Neuronal stem cell (in vitro differentiated cells): ENCODE measurements around the gene UQCRC1.

ENCODE experiments used
- DNase-seq: peaks from one replicate; pipeline ENCODE4 v3.0.0-alpha.2; 2013; ENCODE audit warnings: low spot score
- H2AFZ ChIP-seq: one replicate; pipeline ENCODE4 v1.6.1; 2013; ENCODE audit warnings: mild to moderate bottlenecking, low read length, inconsistent platforms
- H2AK5ac ChIP-seq: 2 replicates; pipeline ENCODE4 v1.6.1; 2013; ENCODE audit warnings: low read depth, mild to moderate bottlenecking, inconsistent platforms, low read length, moderate library complexity, mixed read lengths
- H2BK120ac ChIP-seq: 2 replicates; pipeline ENCODE4 v1.6.1; 2013; ENCODE audit warnings: low read depth, mild to moderate bottlenecking, inconsistent platforms, low read length, moderate library complexity, mixed read lengths
- H2BK12ac ChIP-seq: one replicate; pipeline ENCODE4 v1.6.1; 2013; ENCODE audit warnings: low read length, inconsistent platforms
- H2BK15ac ChIP-seq: 2 replicates; pipeline ENCODE4 v1.6.1; 2013; ENCODE audit warnings: mild to moderate bottlenecking, low read length, inconsistent platforms, mixed read lengths
- H2BK5ac ChIP-seq: one replicate; pipeline ENCODE4 v1.6.1; 2013; ENCODE audit warnings: inconsistent platforms, mild to moderate bottlenecking, low read length, moderate library complexity
- H3K14ac ChIP-seq: one replicate; pipeline ENCODE4 v1.6.1; 2013; ENCODE audit warnings: low read length, inconsistent platforms
- H3K18ac ChIP-seq: 2 replicates; pipeline ENCODE4 v1.6.1; 2013; ENCODE audit warnings: low read length, inconsistent platforms
- H3K23ac ChIP-seq: 2 replicates; pipeline ENCODE4 v1.6.1; 2013; ENCODE audit warnings: low read depth, mild to moderate bottlenecking, mixed read lengths, low read length, inconsistent platforms; ENCODE audit not compliant: poor library complexity
- H3K27ac ChIP-seq: replicated peaks from 3 replicates; pipeline ENCODE4 v1.5.1; 2013; ENCODE audit warnings: low read length, inconsistent platforms
- H3K27me3 ChIP-seq, 3 experiments: 2 replicates each; pipeline ENCODE4 v1.6.1; 2013; ENCODE audit warnings: low read length in 3 of 3, mild to moderate bottlenecking in 2 of 3, inconsistent platforms in 1 of 3, low read depth in 1 of 3, mixed read lengths in 1 of 3, moderate library complexity in 1 of 3; ENCODE audit not compliant: control insufficient read depth in 3 of 3, insufficient read depth in 3 of 3
- H3K36me3 ChIP-seq, 2 donors: replicated peaks in 1 of 2; 2 replicates each; pipeline ENCODE4 v1.6.1; 2013; ENCODE audit warnings: low read length in 2 of 2; ENCODE audit not compliant: control insufficient read depth in 2 of 2, insufficient read depth in 2 of 2
- H3K4ac ChIP-seq: 2 replicates; pipeline ENCODE4 v1.6.1; 2013; ENCODE audit warnings: inconsistent platforms, mild to moderate bottlenecking, low read length, moderate library complexity
- H3K4me1 ChIP-seq, 2 donors: 1 replicate in 1 of 2; 2 replicates in 1 of 2; pipeline ENCODE4 v1.6.1; 2013; ENCODE audit warnings: low read length in 2 of 2, low read depth in 1 of 2; ENCODE audit not compliant: control insufficient read depth in 2 of 2, insufficient read depth in 1 of 2
- H3K4me2 ChIP-seq: one replicate; pipeline ENCODE4 v1.6.1; 2013; ENCODE audit warnings: mild to moderate bottlenecking, low read length, inconsistent platforms; ENCODE audit not compliant: insufficient read depth, poor library complexity, severe bottlenecking
- H3K4me3 ChIP-seq, 2 donors: 2 replicates each; pipeline ENCODE4 v1.5.1; 2013; ENCODE audit warnings: low read length in 2 of 2, mild to moderate bottlenecking in 2 of 2, inconsistent platforms in 1 of 2, moderate library complexity in 1 of 2
- H3K79me1 ChIP-seq: one replicate; pipeline ENCODE4 v1.6.1; 2013; ENCODE audit warnings: low read depth, mild to moderate bottlenecking, inconsistent platforms, low read length, moderate library complexity
- H3K9ac ChIP-seq: one replicate; pipeline ENCODE4 v1.6.1; 2013; ENCODE audit warnings: mild to moderate bottlenecking, low read depth, low read length, inconsistent platforms; ENCODE audit not compliant: poor library complexity
- H3K9me3 ChIP-seq, 2 donors: replicated peaks in 1 of 2; 2 replicates each; pipeline versions ENCODE3 to v1.6.1; 2013; ENCODE audit warnings: low read length in 2 of 2, mild to moderate bottlenecking in 2 of 2, inconsistent platforms in 1 of 2, low read depth in 1 of 2, mixed read lengths in 1 of 2, moderate library complexity in 1 of 2; ENCODE audit not compliant: control insufficient read depth in 2 of 2, insufficient read depth in 1 of 2
- H4K8ac ChIP-seq: one replicate; pipeline ENCODE4 v1.6.1; 2013; ENCODE audit warnings: low read depth, mild to moderate bottlenecking, inconsistent platforms, low read length, moderate library complexity
- H4K91ac ChIP-seq: one replicate; pipeline ENCODE4 v1.6.1; 2013; ENCODE audit warnings: low read length, low read depth, mild to moderate bottlenecking, inconsistent platforms; ENCODE audit not compliant: poor library complexity
- WGBS, 2 donors: extraction: QIAGEN DNeasy Blood & Tissue Kit; methylation state at CpG; one replicate each; pipeline ENCODE4 v1.1.7; 2013; ENCODE audit warnings: missing lambda C conversion rate in 2 of 2, mixed read lengths in 1 of 2; ENCODE audit not compliant: insufficient read length in 2 of 2, insufficient replicate concordance in 1 of 2; ENCODE audit errors: extremely low coverage in 2 of 2; 5-methylcytosine and 5-hydroxymethylcytosine counted together

UQCRC1 gene

GRCh38 chr3:48614044-48614443 lies 4.6 kb upstream of the UQCRC1 start:
- H3K9ac ChIP-seq: no peak overlapping the region
- no CpG with 5 or more reads among the region's 3 CpGs for WGBS, 2 donors

DNA sequence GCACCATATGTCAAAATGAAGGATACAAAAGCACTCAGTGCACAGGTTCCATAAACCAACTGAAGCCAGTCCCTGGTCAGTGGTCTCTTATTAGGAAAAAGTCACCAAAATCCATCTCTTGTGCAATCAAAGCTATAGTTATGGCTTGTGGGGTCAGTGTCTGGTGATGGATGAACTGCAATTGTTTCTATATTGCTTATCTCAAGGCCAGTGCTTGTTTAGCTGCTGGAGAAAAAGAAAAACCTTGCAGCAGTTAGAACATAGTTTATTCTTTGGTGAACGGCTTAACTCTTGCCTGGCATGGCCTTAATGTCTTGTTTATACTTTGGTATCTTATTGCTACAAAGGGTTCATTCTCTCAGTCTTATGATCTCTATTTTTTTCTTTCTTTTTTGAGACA lies 2.9 kb upstream of the UQCRC1 start:
- H3K27ac ChIP-seq: no peak overlapping the region
- H4K91ac ChIP-seq: no peak overlapping the region
- no peak overlapping the region for H3K4me2 ChIP-seq
- DNase-seq: no peak
- peaks cover 0 to 5% of the 10 kb centered on the region in 2 donors for H3K4me1 ChIP-seq
- no peak overlapping the region for H3K18ac ChIP-seq
- no peak overlapping the region for H3K23ac ChIP-seq
- no peak overlapping the region for H2AFZ ChIP-seq
- WGBS, 2 donors: no CpG with 5 or more reads among the region's 1 CpG
- H3K27me3 ChIP-seq: no peaks in the 10 kb centered on the region
- H3K36me3 ChIP-seq: peaks cover 0 to 20% of the 10 kb centered on the region in 2 donors
- H3K4me3 ChIP-seq: no peak overlapping the region
- H3K79me1 ChIP-seq: peaks cover 9% of the 10 kb centered on the region
- H3K9ac ChIP-seq: no peak overlapping the region
- no peak overlapping the region for H2BK120ac ChIP-seq
- no peak overlapping the region for H2AK5ac ChIP-seq
- H2BK15ac ChIP-seq: no peak overlapping the region
- H3K4ac ChIP-seq: no peak overlapping the region
- no peak overlapping the region for H4K8ac ChIP-seq
- no peak overlapping the region for H2BK5ac ChIP-seq
- peaks cover 3 to 12% of the 10 kb centered on the region in 2 donors for H3K9me3 ChIP-seq
- no peak overlapping the region for H2BK12ac ChIP-seq
- H3K14ac ChIP-seq: no peak overlapping the region

More at GRCh38 chr3:48614044-48614443, 4.6 kb upstream of the UQCRC1 start:
- H2BK5ac ChIP-seq: no peak overlapping the region
- H3K18ac ChIP-seq: no peak overlapping the region
- H4K91ac ChIP-seq: no peak overlapping the region
- no peak overlapping the region for H3K4ac ChIP-seq
- H3K27me3 ChIP-seq: no peaks in the 10 kb centered on the region
- H2AFZ ChIP-seq: no peak overlapping the region
- no peak overlapping the region for H4K8ac ChIP-seq
- no peak overlapping the region for H3K27ac ChIP-seq
- no peak overlapping the region for H2BK15ac ChIP-seq
- no peak overlapping the region for H3K14ac ChIP-seq
- H3K9me3 ChIP-seq: peaks cover 8 to 28% of the 10 kb centered on the region in 2 donors
- no peak overlapping the region for H3K4me2 ChIP-seq
- H2AK5ac ChIP-seq: no peak overlapping the region
- no peaks in the 10 kb centered on the region for H3K4me1 ChIP-seq
- no peak overlapping the region for H3K23ac ChIP-seq
- H3K36me3 ChIP-seq: peaks cover 0 to 11% of the 10 kb centered on the region in 2 donors
- DNase-seq: no peak
- no peak overlapping the region for H2BK12ac ChIP-seq
- H3K4me3 ChIP-seq: no peak overlapping the region
- no peak overlapping the region for H2BK120ac ChIP-seq
- H3K79me1 ChIP-seq: peaks cover 6% of the 10 kb centered on the region

- no peak overlapping the region for H3K23ac ChIP-seq
- H2BK15ac ChIP-seq: no peak overlapping the region
- H2BK5ac ChIP-seq: no peak overlapping the region
- no peak overlapping the region for H3K9ac ChIP-seq
- no peak overlapping the region for H2BK12ac ChIP-seq
- no peak overlapping the region for H3K27ac ChIP-seq
- WGBS, 2 donors: no CpG with 5 or more reads among the region's 5 CpGs
- no peak overlapping the region for H2AK5ac ChIP-seq
- H3K4me1 ChIP-seq: peaks cover 0 to 5% of the 10 kb centered on the region in 2 donors
- no peak overlapping the region for H3K4me3 ChIP-seq
- H3K18ac ChIP-seq: no peak overlapping the region
- H3K9me3 ChIP-seq: no peaks in the 10 kb centered on the region
- H2BK120ac ChIP-seq: no peak overlapping the region
- H3K36me3 ChIP-seq: peaks cover 34 to 61% of the 10 kb centered on the region in 2 donors
- peaks cover 9% of the 10 kb centered on the region for H3K79me1 ChIP-seq
- H3K4ac ChIP-seq: no peak overlapping the region
- no peak for DNase-seq
- no peak overlapping the region for H3K4me2 ChIP-seq
- H4K91ac ChIP-seq: no peak overlapping the region
- H2AFZ ChIP-seq: no peak overlapping the region
- peaks cover 0 to 2% (median 0%) of the 10 kb centered on the region in 3 experiments for H3K27me3 ChIP-seq
- no peak overlapping the region for H3K14ac ChIP-seq
- H4K8ac ChIP-seq: no peak overlapping the region
These were observed 1.9 kb downstream of the UQCRC1 start for GRCh38 chr3:48607519-48607918.

GRCh38 chr3:48601622-48601994 lies 7.8 kb downstream of the UQCRC1 start:
- Histone ChIP-seq H3K27me3 (peaks cover 0 to 2% (median 0%) of the 10 kb centered on the region in 3 experiments), H3K4me2 (no peak overlapping the region), H2AK5ac (no peak overlapping the region), H3K27ac (no peak overlapping the region), H2BK15ac (no peak overlapping the region), H3K18ac (no peak overlapping the region), H3K14ac (no peak overlapping the region), H2BK5ac (no peak overlapping the region), H3K9ac (no peak overlapping the region), H3K4me3 (no peak overlapping the region), H3K4me1 (no peaks in the 10 kb centered on the region), H2BK120ac (no peak overlapping the region), H4K8ac (no peak overlapping the region), H3K9me3 (no peaks in the 10 kb centered on the region), H3K4ac (no peak overlapping the region), H3K36me3 (peaks cover 79 to 97% of the 10 kb centered on the region in 2 donors), H4K91ac (no peak overlapping the region), H2BK12ac (no peak overlapping the region), H3K79me1 (no peaks in the 10 kb centered on the region), H3K23ac (no peak overlapping the region), H2AFZ (no peak overlapping the region)
- no CpG with 5 or more reads among the region's 2 CpGs for WGBS, 2 donors
- DNase-seq: no peak
